LNCaP clone FGC (cell line): ENCODE data around the gene KICS2.

ENCODE experiments used
- DNase-seq: peaks from one replicate; pipeline ENCODE4 v3.0.0-alpha.2; 2011; ENCODE audit warnings: low read depth
- H3K4me3 ChIP-seq: 2 replicates; pipeline ENCODE4 v1.5.1; 2011; ENCODE audit warnings: mild to moderate bottlenecking, low read depth, low read length, control low read depth
- CTCF ChIP-seq: IDR thresholded peaks from 2 replicates; pipeline ENCODE4 v1.5.1; 2012; ENCODE audit warnings: mild to moderate bottlenecking; ENCODE audit not compliant: control insufficient read depth, insufficient read depth; ENCODE audit errors: extremely low read depth

KICS2 gene

GRCh38 chr12:64222009-64222765, at the start of gene KICS2:
Gene KICS2 (minus strand): TSS chr12:64222296. CDS start chr12:64222237, 59 bp downstream.
- H3K4me3 ChIP-seq: peak within 1 kb of the TSS; percentile 73
- DNase-seq: peak; percentile 85
- TF ChIP-seq CTCF: peak; percentile 0; the same call in 1 of the 2 replicates

GRCh38 chr12:64270411-64270810, 48.3 kb upstream of the KICS2 start:
- H3K4me3 ChIP-seq: no peak overlapping the region
- no peak for DNase-seq
- no peak for TF ChIP-seq CTCF

- no peak for DNase-seq
- no peak for TF ChIP-seq CTCF
- H3K4me3 ChIP-seq: no peak overlapping the region
Measured at GRCh38 chr12:64269161-64269560, 47.1 kb upstream of the KICS2 start.

- no peak for DNase-seq
- no peak overlapping the region for H3K4me3 ChIP-seq
- no peak for TF ChIP-seq CTCF
Measured at GRCh38 chr12:64268409-64268808, 46.3 kb upstream of the KICS2 start.

- no peak overlapping the region for H3K4me3 ChIP-seq
- no peak for TF ChIP-seq CTCF
- DNase-seq: no peak
Measured at GRCh38 chr12:64265839-64266238, 43.7 kb upstream of the KICS2 start.

GRCh38 chr12:64261813-64262212, 39.7 kb upstream of the KICS2 start:
- H3K4me3 ChIP-seq: no peak overlapping the region
- TF ChIP-seq CTCF: no peak
- DNase-seq: no peak

- DNase-seq: no peak
- no peak overlapping the region for H3K4me3 ChIP-seq
- TF ChIP-seq CTCF: no peak
Measured at GRCh38 chr12:64258576-64258975, 36.5 kb upstream of the KICS2 start.
